Measurements from ENCODE around the gene CACNB4.
A peak's percentile ranks its signal among the peaks of the same experiment; 100 is the strongest.

CACNB4 gene

GRCh38 chr2:151975460-151976414, 123.1 kb downstream of the CACNB4 start:
- Histone ChIP-seq H2BK12ac (ENCODE audit: low read length in 2 of 2) (no peak overlapping the region), H2BK5ac (ENCODE audit: low read depth, low read length, poor library complexity, severe bottlenecking) (no peak overlapping the region), H3K4me1 (ENCODE audit: control insufficient read depth, insufficient read depth, low read depth, low read length) (no peaks in the 10 kb centered on the region), H3K4me3 (ENCODE audit: insufficient read depth in 1 of 2, low read depth in 1 of 2, low read length in 2 of 2) (no peak overlapping the region), H4K8ac (ENCODE audit: low read length) (no peak overlapping the region), H3K79me1 (replicated peaks; ENCODE audit: low read length, poor library complexity, severe bottlenecking) (no peaks in the 10 kb centered on the region), H3K27ac (ENCODE audit: low read length, poor library complexity, severe bottlenecking) (no peak overlapping the region), H3K9ac (ENCODE audit: low read length) (no peak overlapping the region), H3K18ac (ENCODE audit: low read depth in 1 of 2, low read length in 2 of 2) (no peak overlapping the region), H3K4me2 (ENCODE audit: low read length, poor library complexity, severe bottlenecking) (no peak overlapping the region), H4K91ac (ENCODE audit: low read length) (no peak overlapping the region), H2AK5ac (ENCODE audit: low read length, severe bottlenecking) (no peak overlapping the region), H3K9me3 (ENCODE audit: control insufficient read depth, low read length) (no peaks in the 10 kb centered on the region), H3K23ac (ENCODE audit: low read length in 2 of 2) (no peak overlapping the region), H2BK15ac (ENCODE audit: low read depth, poor library complexity, severe bottlenecking) (no peak overlapping the region), H3K36me3 (ENCODE audit: control insufficient read depth in 1 of 2, insufficient read depth in 2 of 2, low read depth in 1 of 2, low read length in 2 of 2) (no peaks in the 10 kb centered on the region), H2AFZ (ENCODE audit: low read depth, low read length) (no peak overlapping the region), H2BK120ac (ENCODE audit: low read depth, low read length) (no peak overlapping the region), H3K14ac (ENCODE audit: low read length in 2 of 2) (no peak overlapping the region), H3K27me3 (ENCODE audit: control insufficient read depth in 1 of 2, insufficient read depth in 1 of 2, low read length in 2 of 2) (peaks cover 11 to 12% of the 10 kb centered on the region in 2 experiments), H3K4ac (ENCODE audit: low read depth in 1 of 2, low read length in 2 of 2) (no peak overlapping the region)
- 91% methylated on average over 13 of the region's 15 CpGs for WGBS
- DNase-seq = no peak

DNA sequence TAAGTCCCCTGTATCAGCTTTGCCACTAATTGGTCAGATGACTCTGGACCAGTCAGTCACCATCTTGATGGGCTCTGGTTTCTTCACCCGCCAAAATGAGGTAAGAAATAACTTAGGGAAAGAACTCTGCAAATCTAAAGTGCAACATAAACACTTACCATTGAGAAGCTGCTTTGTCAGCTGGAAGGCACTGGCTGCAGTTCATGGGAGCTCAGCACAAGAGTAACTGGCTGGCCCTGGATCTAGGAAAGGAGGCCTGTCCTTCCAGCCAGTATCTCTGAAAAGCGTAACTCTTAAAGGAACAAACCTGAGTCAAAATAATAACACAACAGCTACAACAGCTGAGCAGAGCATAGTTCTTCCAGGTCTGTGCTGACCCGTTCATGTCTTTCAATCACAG, 123.9 kb downstream of the CACNB4 start:
- Histone ChIP-seq H3K27me3 (ENCODE audit: control insufficient read depth in 1 of 2, insufficient read depth in 1 of 2, low read length in 2 of 2) (peaks cover 8 to 12% of the 10 kb centered on the region in 2 experiments), H3K36me3 (ENCODE audit: control insufficient read depth in 1 of 2, insufficient read depth in 2 of 2, low read depth in 1 of 2, low read length in 2 of 2) (no peaks in the 10 kb centered on the region), H2BK5ac (ENCODE audit: low read depth, low read length, poor library complexity, severe bottlenecking) (no peak overlapping the region), H3K18ac (ENCODE audit: low read depth in 1 of 2, low read length in 2 of 2) (no peak overlapping the region), H4K8ac (ENCODE audit: low read length) (no peak overlapping the region), H4K91ac (ENCODE audit: low read length) (no peak overlapping the region), H3K14ac (ENCODE audit: low read length in 2 of 2) (no peak overlapping the region), H3K9me3 (ENCODE audit: control insufficient read depth, low read length) (no peaks in the 10 kb centered on the region), H3K4ac (ENCODE audit: low read depth in 1 of 2, low read length in 2 of 2) (no peak overlapping the region), H2BK15ac (ENCODE audit: low read depth, poor library complexity, severe bottlenecking) (no peak overlapping the region), H3K27ac (ENCODE audit: low read length, poor library complexity, severe bottlenecking) (no peak overlapping the region), H3K4me1 (ENCODE audit: control insufficient read depth, insufficient read depth, low read depth, low read length) (no peaks in the 10 kb centered on the region), H3K79me1 (replicated peaks; ENCODE audit: low read length, poor library complexity, severe bottlenecking) (no peaks in the 10 kb centered on the region), H2AK5ac (ENCODE audit: low read length, severe bottlenecking) (no peak overlapping the region), H3K4me3 (ENCODE audit: insufficient read depth in 1 of 2, low read depth in 1 of 2, low read length in 2 of 2) (no peak overlapping the region), H3K4me2 (ENCODE audit: low read length, poor library complexity, severe bottlenecking) (no peak overlapping the region), H3K23ac (ENCODE audit: low read length in 2 of 2) (no peak overlapping the region), H3K9ac (ENCODE audit: low read length) (no peak overlapping the region), H2BK12ac (ENCODE audit: low read length in 2 of 2) (no peak overlapping the region), H2BK120ac (ENCODE audit: low read depth, low read length) (no peak overlapping the region), H2AFZ (ENCODE audit: low read depth, low read length) (no peak overlapping the region)
- 89% methylated on average over 3 of the region's 3 CpGs for WGBS
- no peak for DNase-seq

DNA sequence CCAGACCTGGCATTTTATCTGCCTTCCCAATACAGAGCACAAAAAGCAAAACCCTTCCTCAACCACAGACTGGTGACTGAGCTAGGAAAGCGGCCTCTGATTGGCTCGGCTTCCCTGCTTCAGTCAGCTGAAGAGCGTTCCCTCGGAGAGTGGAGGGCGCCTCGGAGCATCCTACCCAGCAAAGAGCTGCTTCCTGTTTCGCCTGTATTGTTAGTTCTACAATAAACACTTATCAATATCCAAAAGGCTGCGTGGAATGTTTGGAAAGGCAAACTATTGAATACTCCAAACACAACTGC, 125.0 kb downstream of the CACNB4 start:
- Histone ChIP-seq H3K18ac (ENCODE audit: low read depth in 1 of 2, low read length in 2 of 2) (no peak overlapping the region), H3K14ac (ENCODE audit: low read length in 2 of 2) (no peak overlapping the region), H3K23ac (ENCODE audit: low read length in 2 of 2) (no peak overlapping the region), H3K4ac (ENCODE audit: low read depth in 1 of 2, low read length in 2 of 2) (no peak overlapping the region), H2AFZ (ENCODE audit: low read depth, low read length) (no peak overlapping the region), H3K4me3 (ENCODE audit: insufficient read depth in 1 of 2, low read depth in 1 of 2, low read length in 2 of 2) (peak overlapping the region in 1 of 2 experiments; percentile 47), H2BK12ac (ENCODE audit: low read length in 2 of 2) (no peak overlapping the region), H2BK5ac (ENCODE audit: low read depth, low read length, poor library complexity, severe bottlenecking) (no peak overlapping the region), H4K8ac (ENCODE audit: low read length) (no peak overlapping the region), H3K36me3 (ENCODE audit: control insufficient read depth in 1 of 2, insufficient read depth in 2 of 2, low read depth in 1 of 2, low read length in 2 of 2) (no peaks in the 10 kb centered on the region), H2BK120ac (ENCODE audit: low read depth, low read length) (no peak overlapping the region), H2AK5ac (ENCODE audit: low read length, severe bottlenecking) (no peak overlapping the region), H3K9ac (ENCODE audit: low read length) (peak overlapping the region; percentile 45), H3K27ac (ENCODE audit: low read length, poor library complexity, severe bottlenecking) (no peak overlapping the region), H3K4me2 (ENCODE audit: low read length, poor library complexity, severe bottlenecking) (no peak overlapping the region), H3K79me1 (replicated peaks; ENCODE audit: low read length, poor library complexity, severe bottlenecking) (no peaks in the 10 kb centered on the region), H2BK15ac (ENCODE audit: low read depth, poor library complexity, severe bottlenecking) (no peak overlapping the region), H3K4me1 (ENCODE audit: control insufficient read depth, insufficient read depth, low read depth, low read length) (no peaks in the 10 kb centered on the region), H3K27me3 (ENCODE audit: control insufficient read depth in 1 of 2, insufficient read depth in 1 of 2, low read length in 2 of 2) (peaks cover 7 to 12% of the 10 kb centered on the region in 2 experiments), H4K91ac (ENCODE audit: low read length) (no peak overlapping the region), H3K9me3 (ENCODE audit: control insufficient read depth, low read length) (no peaks in the 10 kb centered on the region)
- DNase-seq = peak; percentile 5
- WGBS = 18% methylated on average over 3 of the region's 8 CpGs

DNA sequence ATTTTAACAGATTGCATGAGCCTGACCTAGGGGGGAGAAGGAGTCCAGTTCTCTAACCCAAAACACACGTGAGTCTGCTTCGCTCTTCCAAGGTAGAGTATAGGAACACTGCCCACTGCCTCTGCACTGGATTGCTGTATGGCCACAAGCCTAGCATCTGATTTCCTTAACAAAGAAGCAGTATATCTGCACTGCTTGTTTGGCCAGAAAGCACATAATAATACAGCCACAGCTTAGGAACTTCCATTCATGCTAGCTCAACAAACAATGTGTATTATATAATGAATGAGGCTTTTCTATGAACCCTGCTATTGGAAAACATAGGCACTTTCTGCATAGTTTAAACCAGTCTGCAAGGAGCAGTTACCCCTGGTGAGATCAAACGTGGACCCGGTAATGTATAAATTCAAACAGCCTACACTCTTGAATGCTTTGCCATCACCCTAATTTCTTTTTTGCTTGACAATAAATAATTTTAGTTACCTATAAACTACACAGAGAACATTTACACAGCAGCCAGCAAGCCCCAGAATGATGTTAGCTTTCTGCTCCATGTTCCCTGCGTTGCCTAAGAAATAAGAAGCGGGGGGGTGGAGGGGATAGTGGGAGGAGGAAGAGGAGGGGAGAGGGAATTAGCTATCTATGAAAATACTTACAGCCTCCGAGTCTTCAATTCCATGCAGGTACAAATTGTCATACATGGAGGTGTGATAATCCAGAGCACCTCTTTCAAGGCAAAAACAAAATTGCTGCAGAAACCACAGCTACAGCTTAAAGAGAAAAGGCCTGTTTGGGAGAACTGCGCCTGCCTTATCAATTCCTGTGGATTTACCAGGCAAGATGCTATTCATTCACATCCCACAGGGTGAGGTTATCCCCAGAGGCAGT, 125.6 kb downstream of the CACNB4 start:
- no peak overlapping the region for H3K4ac ChIP-seq (ENCODE audit: low read depth in 1 of 2, low read length in 2 of 2)
- H3K27ac ChIP-seq (ENCODE audit: low read length, poor library complexity, severe bottlenecking) = no peak overlapping the region
- H3K4me2 ChIP-seq (ENCODE audit: low read length, poor library complexity, severe bottlenecking) = no peak overlapping the region
- no peak overlapping the region for H4K8ac ChIP-seq (ENCODE audit: low read length)
- no peak overlapping the region for H2BK5ac ChIP-seq (ENCODE audit: low read depth, low read length, poor library complexity, severe bottlenecking)
- H3K4me1 ChIP-seq (ENCODE audit: control insufficient read depth, insufficient read depth, low read depth, low read length) = no peaks in the 10 kb centered on the region
- peak overlapping the region in 1 of 2 experiments; percentile 47 for H3K4me3 ChIP-seq (ENCODE audit: insufficient read depth in 1 of 2, low read depth in 1 of 2, low read length in 2 of 2)
- 88% methylated on average over 7 of the region's 8 CpGs for WGBS
- peak overlapping the region; percentile 45 for H3K9ac ChIP-seq (ENCODE audit: low read length)
- H3K27me3 ChIP-seq (ENCODE audit: control insufficient read depth in 1 of 2, insufficient read depth in 1 of 2, low read length in 2 of 2) = peaks cover 7 to 9% of the 10 kb centered on the region in 2 experiments
- no peak overlapping the region for H4K91ac ChIP-seq (ENCODE audit: low read length)
- no peak overlapping the region for H2AK5ac ChIP-seq (ENCODE audit: low read length, severe bottlenecking)
- H2BK120ac ChIP-seq (ENCODE audit: low read depth, low read length) = no peak overlapping the region
- H3K14ac ChIP-seq (ENCODE audit: low read length in 2 of 2) = no peak overlapping the region
- H2BK12ac ChIP-seq (ENCODE audit: low read length in 2 of 2) = no peak overlapping the region
- H2AFZ ChIP-seq (ENCODE audit: low read depth, low read length) = no peak overlapping the region
- no peak overlapping the region for H3K23ac ChIP-seq (ENCODE audit: low read length in 2 of 2)
- DNase-seq = no peak
- no peaks in the 10 kb centered on the region for H3K36me3 ChIP-seq (ENCODE audit: control insufficient read depth in 1 of 2, insufficient read depth in 2 of 2, low read depth in 1 of 2, low read length in 2 of 2)
- H2BK15ac ChIP-seq (ENCODE audit: low read depth, poor library complexity, severe bottlenecking) = no peak overlapping the region
- no peak overlapping the region for H3K18ac ChIP-seq (ENCODE audit: low read depth in 1 of 2, low read length in 2 of 2)
- H3K9me3 ChIP-seq (ENCODE audit: control insufficient read depth, low read length) = no peaks in the 10 kb centered on the region
- H3K79me1 ChIP-seq (replicated peaks; ENCODE audit: low read length, poor library complexity, severe bottlenecking) = no peaks in the 10 kb centered on the region

Data from mesenchymal stem cell (in vitro differentiated cells and primary cell).